ENCODE results near the gene PHACTR3. TPM values are rescaled to one million over a fixed set of nuclear protein-coding genes. Genes with fewer than 3 reads are reported as not detected.

The PHACTR3 gene
- total and polyA plus RNA-seq, 2 donors (not counting 1 experiment from before 2014, with no cell fraction given), result not detected

DNA sequence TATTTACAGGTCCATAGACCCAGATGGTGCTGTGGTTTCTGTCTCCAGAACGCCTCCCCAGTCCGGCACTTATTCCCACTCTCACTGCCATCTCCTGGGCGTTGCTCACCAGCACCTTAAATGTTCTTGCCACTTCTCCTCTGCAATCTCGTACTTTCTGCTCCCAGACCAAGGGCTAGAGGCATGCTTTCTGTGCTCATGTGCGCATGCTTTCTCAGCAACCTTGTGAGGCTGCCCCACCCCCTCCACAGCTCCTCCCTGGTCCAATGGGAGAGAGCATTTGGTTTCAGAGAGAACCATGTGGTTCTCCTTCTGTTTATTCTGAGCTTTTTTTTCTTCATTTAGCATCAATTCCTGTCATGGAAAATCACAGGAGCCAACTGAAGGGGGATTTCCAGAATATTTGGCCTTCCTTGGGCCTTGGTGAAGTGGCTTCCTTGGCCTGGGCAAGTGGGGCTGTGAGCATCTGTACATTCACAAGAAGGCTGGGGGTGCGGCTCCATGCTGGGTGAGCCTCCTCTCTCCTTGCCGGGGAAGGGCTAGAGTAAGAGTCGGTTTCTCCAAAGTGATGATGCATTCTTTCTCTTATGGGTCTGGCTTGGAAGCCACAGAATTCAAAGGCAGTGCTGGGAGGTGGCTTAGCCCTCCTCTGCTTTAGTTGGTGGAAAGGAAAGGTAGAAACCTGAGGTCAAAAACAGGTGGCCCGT is 66.6 kb downstream of the PHACTR3 start:
- TF ChIP-seq, protein P1, sequence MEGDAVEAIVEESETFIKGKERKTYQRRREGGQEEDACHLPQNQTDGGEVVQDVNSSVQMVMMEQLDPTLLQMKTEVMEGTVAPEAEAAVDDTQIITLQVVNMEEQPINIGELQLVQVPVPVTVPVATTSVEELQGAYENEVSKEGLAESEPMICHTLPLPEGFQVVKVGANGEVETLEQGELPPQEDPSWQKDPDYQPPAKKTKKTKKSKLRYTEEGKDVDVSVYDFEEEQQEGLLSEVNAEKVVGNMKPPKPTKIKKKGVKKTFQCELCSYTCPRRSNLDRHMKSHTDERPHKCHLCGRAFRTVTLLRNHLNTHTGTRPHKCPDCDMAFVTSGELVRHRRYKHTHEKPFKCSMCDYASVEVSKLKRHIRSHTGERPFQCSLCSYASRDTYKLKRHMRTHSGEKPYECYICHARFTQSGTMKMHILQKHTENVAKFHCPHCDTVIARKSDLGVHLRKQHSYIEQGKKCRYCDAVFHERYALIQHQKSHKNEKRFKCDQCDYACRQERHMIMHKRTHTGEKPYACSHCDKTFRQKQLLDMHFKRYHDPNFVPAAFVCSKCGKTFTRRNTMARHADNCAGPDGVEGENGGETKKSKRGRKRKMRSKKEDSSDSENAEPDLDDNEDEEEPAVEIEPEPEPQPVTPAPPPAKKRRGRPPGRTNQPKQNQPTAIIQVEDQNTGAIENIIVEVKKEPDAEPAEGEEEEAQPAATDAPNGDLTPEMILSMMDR (conservative IDR thresholded peaks at IDR 0.05 in 1 of 2, IDR thresholded peaks at IDR 0.05 in 1 of 2; ENCODE audit: low read depth in 1 of 2, low read length in 2 of 2), result no peak
- no peak for TF ChIP-seq EZH2 (IDR thresholded peaks at IDR 0.05; ENCODE audit: low read length, missing control alignments)
- no peak overlapping the region for H3K4me3 ChIP-seq (replicated peaks in 1 of 4; ENCODE audit: control extremely low read depth in 1 of 4, insufficient read depth in 1 of 4, low read depth in 3 of 4, low read length in 4 of 4)
- H3K79me2 ChIP-seq (ENCODE audit: control insufficient read depth, insufficient read depth, low read length), result no peaks in the 10 kb centered on the region
- no peaks in the 10 kb centered on the region for H3K9me3 ChIP-seq (ENCODE audit: control insufficient read depth, insufficient read depth, low read depth, low read length)
- no peaks in the 10 kb centered on the region for H3K36me3 ChIP-seq (ENCODE audit: control insufficient read depth, insufficient read depth, low read length)
- no peak overlapping the region for H3K27ac ChIP-seq (ENCODE audit: insufficient read depth, low read length)
- H3K4me1 ChIP-seq (ENCODE audit: control insufficient read depth, extremely low read depth, insufficient read depth, low read length), result no peaks in the 10 kb centered on the region
- H3K4me2 ChIP-seq (ENCODE audit: extremely low read depth, insufficient read depth, low read length), result no peak overlapping the region
- no peaks in the 10 kb centered on the region for H3K27me3 ChIP-seq (ENCODE audit: control insufficient read depth, insufficient read depth, low read length)
- no peak overlapping the region for H3K9ac ChIP-seq (ENCODE audit: insufficient read depth, low read length)
- H2AFZ ChIP-seq (ENCODE audit: low read length), result no peak overlapping the region
- DNase-seq (ENCODE audit: low read depth in 2 of 2), result no peak
- H4K20me1 ChIP-seq (ENCODE audit: control insufficient read depth, extremely low read depth, insufficient read depth, low read length), result no peaks in the 10 kb centered on the region

DNA sequence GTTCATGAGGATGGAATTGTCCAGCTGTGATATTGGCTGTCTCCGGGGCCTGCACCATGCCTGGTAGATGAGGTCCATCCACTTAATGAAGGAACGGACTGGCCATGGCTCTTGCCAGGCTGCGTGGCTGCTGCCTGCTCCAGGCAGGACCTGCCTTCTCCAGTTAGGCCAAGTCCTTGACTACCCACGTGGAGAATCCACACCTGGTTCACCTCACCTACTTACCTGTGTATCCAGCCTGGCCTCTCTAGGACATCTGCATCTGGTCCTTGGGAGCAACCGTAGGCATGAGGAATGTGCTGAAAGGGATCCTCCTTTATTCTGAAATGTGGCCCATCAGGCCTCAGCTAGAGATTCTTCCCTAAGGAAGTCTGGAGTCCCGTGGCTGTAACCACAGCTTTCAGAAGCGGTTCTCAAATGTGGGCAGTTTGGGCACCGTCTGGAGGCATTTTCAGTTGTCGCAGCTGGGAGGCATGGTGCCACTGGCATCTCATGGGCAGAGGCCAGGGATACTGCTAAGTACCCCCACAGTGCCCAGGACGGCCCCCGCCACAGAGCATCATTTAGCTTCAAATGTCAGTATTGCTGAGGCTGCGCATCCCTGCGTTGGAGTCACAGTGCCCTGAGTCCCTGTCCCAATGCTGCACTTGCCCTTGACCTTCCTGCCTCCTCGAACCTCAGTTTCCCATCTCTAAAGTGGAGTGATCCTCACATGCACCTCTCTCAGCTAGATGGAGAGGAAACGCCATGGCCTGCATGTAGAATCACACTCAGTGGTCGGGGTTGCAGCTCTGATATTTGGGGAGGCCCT is 67.5 kb downstream of the PHACTR3 start:
- H3K27ac ChIP-seq (ENCODE audit: insufficient read depth, low read length), result no peak overlapping the region
- H3K4me3 ChIP-seq (replicated peaks in 1 of 4; ENCODE audit: control extremely low read depth in 1 of 4, insufficient read depth in 1 of 4, low read depth in 3 of 4, low read length in 4 of 4), result no peak overlapping the region
- H4K20me1 ChIP-seq (ENCODE audit: control insufficient read depth, extremely low read depth, insufficient read depth, low read length), result no peaks in the 10 kb centered on the region
- no peaks in the 10 kb centered on the region for H3K9me3 ChIP-seq (ENCODE audit: control insufficient read depth, insufficient read depth, low read depth, low read length)
- H3K4me1 ChIP-seq (ENCODE audit: control insufficient read depth, extremely low read depth, insufficient read depth, low read length), result no peaks in the 10 kb centered on the region
- H3K79me2 ChIP-seq (ENCODE audit: control insufficient read depth, insufficient read depth, low read length), result no peaks in the 10 kb centered on the region
- H3K27me3 ChIP-seq (ENCODE audit: control insufficient read depth, insufficient read depth, low read length), result no peaks in the 10 kb centered on the region
- no peak overlapping the region for H3K4me2 ChIP-seq (ENCODE audit: extremely low read depth, insufficient read depth, low read length)
- H2AFZ ChIP-seq (ENCODE audit: low read length), result no peak overlapping the region
- no peaks in the 10 kb centered on the region for H3K36me3 ChIP-seq (ENCODE audit: control insufficient read depth, insufficient read depth, low read length)
- TF ChIP-seq, protein P1 (conservative IDR thresholded peaks at IDR 0.05 in 1 of 2, IDR thresholded peaks at IDR 0.05 in 1 of 2; ENCODE audit: low read depth in 1 of 2, low read length in 2 of 2), result no peak
- TF ChIP-seq EZH2 (IDR thresholded peaks at IDR 0.05; ENCODE audit: low read length, missing control alignments), result no peak
- no peak for DNase-seq (ENCODE audit: low read depth in 2 of 2)
- no peak overlapping the region for H3K9ac ChIP-seq (ENCODE audit: insufficient read depth, low read length)

DNA sequence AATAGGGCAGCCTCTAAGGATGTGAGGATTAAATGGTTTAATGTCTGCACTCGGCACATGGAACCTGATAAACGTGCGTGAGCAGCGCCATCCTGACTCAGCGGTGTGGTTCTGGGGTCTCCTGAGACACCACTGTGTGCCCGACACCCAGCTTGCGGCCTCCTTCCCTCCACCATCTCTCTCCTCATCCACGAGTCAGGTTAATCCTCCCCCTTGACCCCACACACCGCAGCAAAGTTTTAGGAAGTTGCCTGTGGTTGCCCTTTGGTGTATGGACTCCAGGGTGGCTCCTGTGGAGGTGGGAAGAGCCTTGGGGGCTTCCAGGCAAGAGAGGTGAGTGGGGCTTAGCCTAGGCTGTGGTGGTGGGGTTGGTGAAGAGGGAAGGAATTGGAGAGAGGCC is 68.2 kb downstream of the PHACTR3 start:
- Histone ChIP-seq H4K20me1 (ENCODE audit: control insufficient read depth, extremely low read depth, insufficient read depth, low read length) (no peaks in the 10 kb centered on the region), H3K4me3 (replicated peaks in 1 of 4; ENCODE audit: control extremely low read depth in 1 of 4, insufficient read depth in 1 of 4, low read depth in 3 of 4, low read length in 4 of 4) (no peak overlapping the region), H3K27ac (ENCODE audit: insufficient read depth, low read length) (no peak overlapping the region), H3K4me1 (ENCODE audit: control insufficient read depth, extremely low read depth, insufficient read depth, low read length) (no peaks in the 10 kb centered on the region), H3K9me3 (ENCODE audit: control insufficient read depth, insufficient read depth, low read depth, low read length) (no peaks in the 10 kb centered on the region), H3K36me3 (ENCODE audit: control insufficient read depth, insufficient read depth, low read length) (no peaks in the 10 kb centered on the region), H2AFZ (ENCODE audit: low read length) (no peak overlapping the region), H3K4me2 (ENCODE audit: extremely low read depth, insufficient read depth, low read length) (no peak overlapping the region), H3K27me3 (ENCODE audit: control insufficient read depth, insufficient read depth, low read length) (no peaks in the 10 kb centered on the region), H3K9ac (ENCODE audit: insufficient read depth, low read length) (no peak overlapping the region), H3K79me2 (ENCODE audit: control insufficient read depth, insufficient read depth, low read length) (no peaks in the 10 kb centered on the region)
- no peak for TF ChIP-seq EZH2 (IDR thresholded peaks at IDR 0.05; ENCODE audit: low read length, missing control alignments)
- TF ChIP-seq, protein P1 (conservative IDR thresholded peaks at IDR 0.05 in 1 of 2, IDR thresholded peaks at IDR 0.05 in 1 of 2; ENCODE audit: low read depth in 1 of 2, low read length in 2 of 2), result no peak
- no peak for DNase-seq (ENCODE audit: low read depth in 2 of 2)
